Activated CD4-positive, alpha-beta memory T cell treated with anti-CD3 and anti-CD28 coated beads for 36 hours (primary cell): ENCODE measurements around the gene OXNAD1. TPM values are rescaled to one million over a fixed set of nuclear protein-coding genes. Genes with fewer than 3 reads are reported as not detected.
A peak's percentile ranks its signal among the peaks of the same experiment; 100 is the strongest.

Experiments used
- CTCF ChIA-PET: fragments of 350-600 bp; sonication (Branson Sonifier 250); formaldehyde crosslinking; loops from one replicate; lab custom pipeline; 2021; ENCODE audit warnings: antibody characterized with exemption, inconsistent platforms; lab: Charles Lee
- POLR2A ChIA-PET: fragments of 350-600 bp; sonication (Branson Sonifier 250); formaldehyde crosslinking; loops from one replicate; lab custom pipeline; 2021; ENCODE audit warnings: antibody characterized with exemption; lab: Charles Lee
- DNase-seq: peaks from one replicate; pipeline ENCODE4 v3.0.0-alpha.2; 2020
- H3K27ac Mint-ChIP-seq: one replicate; pipeline ENCODE4 v1.8.0; 2021; ENCODE audit warnings: mixed read lengths
- H3K27me3 Mint-ChIP-seq: one replicate; pipeline ENCODE4 v1.8.0; 2021; ENCODE audit warnings: mixed read lengths
- H3K36me3 Mint-ChIP-seq: one replicate; pipeline ENCODE4 v1.8.0; 2021; ENCODE audit warnings: mixed read lengths
- H3K4me1 Mint-ChIP-seq: one replicate; pipeline ENCODE4 v1.8.0; 2021; ENCODE audit warnings: low read depth, mixed read lengths
- H3K4me3 Mint-ChIP-seq: one replicate; pipeline ENCODE4 v1.8.0; 2021; ENCODE audit warnings: mild to moderate bottlenecking, mixed read lengths
- H3K9me3 Mint-ChIP-seq: one replicate; pipeline ENCODE4 v1.8.0; 2021; ENCODE audit warnings: mixed read lengths
- intact Hi-C: fragments of 100-400 bp; cut with micrococcal nuclease; formaldehyde crosslinking; loops from one replicate; pipeline ENCODE4 v1.15.1; 2023
- total RNA-seq, 2 experiments: library from RNA; stranded (reverse); gene quantifications; one replicate each; pipeline ENCODE4 v1.2.3, GENCODE V29; 2021

OXNAD1 gene
- total RNA-seq, 2 experiments from 2014 or later: 23.5 to 24.0 TPM

GRCh38 chr3:16236856-16237393, 28.1 kb upstream of the OXNAD1 start:
- no peak for DNase-seq
- Mint-ChIP-seq H3K4me1 (peaks cover 7% of the 10 kb centered on the region), H3K9me3 (no peaks in the 10 kb centered on the region), H3K4me3 (no peak overlapping the region), H3K27me3 (no peaks in the 10 kb centered on the region), H3K27ac (no peak overlapping the region), H3K36me3 (no peaks in the 10 kb centered on the region)
- intact Hi-C loops: no loop called here
- POLR2A ChIA-PET: no interaction called here
- CTCF ChIA-PET: interaction anchor here (1.2 kb wide), 1 partner anchor 12 kb away, joined by 4 read pairs; no protein-coding TSS in a partner anchor

DNA sequence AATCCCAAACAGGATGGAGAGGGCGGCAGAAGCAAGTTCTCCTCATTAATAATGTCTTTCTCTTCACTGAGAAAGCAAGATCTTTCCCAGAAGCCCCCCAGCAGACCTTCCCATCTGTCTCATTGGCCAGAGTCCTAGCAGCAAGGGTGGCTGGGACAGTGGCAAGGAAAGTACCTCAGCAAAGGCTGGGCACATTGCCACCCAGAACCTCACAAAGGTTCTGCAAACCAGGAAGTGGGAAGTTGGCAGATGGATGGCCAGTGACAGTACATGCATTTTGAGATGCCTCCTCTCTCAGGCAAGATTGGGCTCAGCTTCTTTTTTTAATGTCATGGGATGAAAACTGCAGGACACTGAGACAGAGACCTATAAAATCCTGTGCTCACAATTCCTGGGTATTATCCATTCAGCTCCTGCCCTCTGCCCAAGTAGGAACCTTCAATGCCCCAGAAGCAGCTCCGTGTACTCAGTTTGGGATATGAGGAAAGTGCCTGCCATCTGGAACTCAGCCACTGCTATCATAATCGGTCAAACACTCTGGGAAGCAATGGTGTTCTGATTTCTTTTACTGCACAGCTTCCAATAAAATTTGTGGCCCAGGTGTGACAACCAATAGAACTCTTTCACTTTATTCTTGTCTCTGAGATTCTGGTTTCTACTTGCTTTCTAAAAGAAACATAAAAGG, 25.8 kb upstream of the OXNAD1 start:
- Mint-ChIP-seq H3K9me3 (no peaks in the 10 kb centered on the region), H3K27me3 (no peaks in the 10 kb centered on the region), H3K4me3 (no peak overlapping the region), H3K36me3 (no peaks in the 10 kb centered on the region), H3K27ac (no peak overlapping the region), H3K4me1 (peaks cover 13% of the 10 kb centered on the region)
- POLR2A ChIA-PET: no interaction called here
- DNase-seq: no peak
- CTCF ChIA-PET: no interaction called here
- intact Hi-C loops: no loop called here

GRCh38 chr3:16239780-16240179, 25.2 kb upstream of the OXNAD1 start:
- ChIA-PET POLR2A (no interaction called here), CTCF (interaction anchor here (0.7 to 1.6 kb wide), 2 partner anchors 61 to 190 kb away, joined by 4 to 5 read pairs; no protein-coding TSS in a partner anchor)
- H3K27ac Mint-ChIP-seq: no peak overlapping the region
- H3K36me3 Mint-ChIP-seq: no peaks in the 10 kb centered on the region
- H3K27me3 Mint-ChIP-seq: no peaks in the 10 kb centered on the region
- DNase-seq: no peak
- H3K4me3 Mint-ChIP-seq: no peak overlapping the region
- intact Hi-C loops: loop anchor here (10.0 kb wide), 1 partner anchor 1035 kb away; the partner anchor contains the start of gene CAPN7
- H3K4me1 Mint-ChIP-seq: peaks cover 14% of the 10 kb centered on the region
- no peaks in the 10 kb centered on the region for H3K9me3 Mint-ChIP-seq

DNA sequence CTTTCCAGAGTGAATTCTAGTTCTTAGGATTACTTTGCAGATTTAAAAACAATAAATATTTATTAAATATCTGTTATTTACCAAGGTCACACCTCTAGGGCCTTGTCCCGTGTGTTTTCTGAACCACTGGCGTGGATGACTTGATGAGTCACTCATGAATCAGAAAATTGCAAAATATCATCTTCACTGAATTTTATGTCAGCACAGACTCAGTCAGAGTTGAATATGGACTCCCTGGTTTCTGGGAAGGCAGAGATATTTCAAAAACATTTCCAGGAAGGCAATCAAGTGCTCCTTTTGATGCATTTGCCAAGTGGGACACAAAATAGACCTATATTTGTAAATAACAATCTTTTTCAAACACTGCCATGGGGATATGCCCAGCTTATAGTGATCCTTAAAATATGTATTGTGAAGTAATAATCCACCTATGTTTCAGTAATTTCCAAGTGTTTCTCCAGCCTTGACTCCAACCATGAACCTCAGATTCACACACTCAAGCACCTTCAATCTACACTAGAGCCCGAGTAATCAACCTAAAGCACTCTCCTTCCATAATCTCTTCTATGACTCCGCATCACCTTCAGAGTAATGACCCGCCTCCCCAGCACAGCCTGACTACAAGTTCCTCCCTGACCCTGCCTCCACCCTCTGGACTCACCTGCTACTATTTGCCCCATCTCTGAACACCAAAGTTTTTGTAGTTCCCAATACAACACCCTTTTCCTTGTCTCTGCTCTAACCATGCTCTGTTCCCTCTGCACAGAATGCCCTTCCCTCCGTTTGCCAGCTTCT, 24.6 kb upstream of the OXNAD1 start:
- intact Hi-C loops: loop anchor here (10.0 kb wide), 1 partner anchor 1036 kb away; the partner anchor contains the start of gene CAPN7

GRCh38 chr3:16241225-16241624, 23.8 kb upstream of the OXNAD1 start:
- H3K27ac Mint-ChIP-seq: no peak overlapping the region
- no peaks in the 10 kb centered on the region for H3K36me3 Mint-ChIP-seq
- no peaks in the 10 kb centered on the region for H3K9me3 Mint-ChIP-seq
- intact Hi-C loops: loop anchor here (10.0 kb wide), 1 partner anchor 1036 kb away; the partner anchor contains the start of gene CAPN7
- DNase-seq: no peak
- H3K4me1 Mint-ChIP-seq: peaks cover 14% of the 10 kb centered on the region
- ChIA-PET POLR2A (no interaction called here), CTCF (interaction anchor here (1.6 kb wide), 1 partner anchor 63 kb away, joined by 5 read pairs; no protein-coding TSS in a partner anchor)
- no peaks in the 10 kb centered on the region for H3K27me3 Mint-ChIP-seq
- H3K4me3 Mint-ChIP-seq: no peak overlapping the region

More for the DNA sequence above, 24.6 kb upstream of the OXNAD1 start:
- Mint-ChIP-seq H3K4me3 (no peak overlapping the region), H3K27me3 (no peaks in the 10 kb centered on the region), H3K27ac (no peak overlapping the region), H3K36me3 (no peaks in the 10 kb centered on the region), H3K4me1 (peaks cover 14% of the 10 kb centered on the region), H3K9me3 (no peaks in the 10 kb centered on the region)
- ChIA-PET POLR2A (no interaction called here), CTCF (interaction anchor here (0.7 to 1.6 kb wide), 2 partner anchors 62 to 191 kb away, joined by 4 to 5 read pairs; no protein-coding TSS in a partner anchor)
- no peak for DNase-seq

DNA sequence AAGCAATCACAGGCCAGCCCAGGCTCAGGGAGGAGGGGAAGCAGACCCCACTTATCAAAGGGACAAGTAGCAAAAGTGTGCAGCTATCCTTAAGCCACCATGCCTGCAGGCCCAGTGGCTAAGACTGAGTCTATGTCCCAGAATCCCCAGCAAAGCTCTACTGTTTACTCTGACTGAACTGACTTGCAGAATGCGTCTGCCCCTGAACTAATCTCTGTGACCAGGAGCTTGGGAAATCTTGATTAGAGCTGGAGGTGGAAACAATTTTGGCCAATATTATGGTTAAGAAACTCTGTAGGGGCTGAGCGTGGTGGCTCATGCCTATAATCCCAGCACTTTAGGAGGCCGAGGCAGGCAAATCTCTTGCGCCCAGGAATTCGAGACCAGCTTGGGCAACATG, 22.8 kb upstream of the OXNAD1 start:
- Mint-ChIP-seq H3K4me3 (no peak overlapping the region), H3K27ac (no peak overlapping the region), H3K27me3 (no peaks in the 10 kb centered on the region), H3K4me1 (peaks cover 19% of the 10 kb centered on the region), H3K36me3 (no peaks in the 10 kb centered on the region), H3K9me3 (no peaks in the 10 kb centered on the region)
- POLR2A ChIA-PET: no interaction called here
- CTCF ChIA-PET: interaction anchor here (2.3 kb wide), 1 partner anchor 194 kb away, joined by 8 read pairs; no protein-coding TSS in a partner anchor
- intact Hi-C loops: loop anchor here (10.0 kb wide), 1 partner anchor 1037 kb away; the partner anchor contains the start of gene CAPN7
- no peak for DNase-seq

DNA sequence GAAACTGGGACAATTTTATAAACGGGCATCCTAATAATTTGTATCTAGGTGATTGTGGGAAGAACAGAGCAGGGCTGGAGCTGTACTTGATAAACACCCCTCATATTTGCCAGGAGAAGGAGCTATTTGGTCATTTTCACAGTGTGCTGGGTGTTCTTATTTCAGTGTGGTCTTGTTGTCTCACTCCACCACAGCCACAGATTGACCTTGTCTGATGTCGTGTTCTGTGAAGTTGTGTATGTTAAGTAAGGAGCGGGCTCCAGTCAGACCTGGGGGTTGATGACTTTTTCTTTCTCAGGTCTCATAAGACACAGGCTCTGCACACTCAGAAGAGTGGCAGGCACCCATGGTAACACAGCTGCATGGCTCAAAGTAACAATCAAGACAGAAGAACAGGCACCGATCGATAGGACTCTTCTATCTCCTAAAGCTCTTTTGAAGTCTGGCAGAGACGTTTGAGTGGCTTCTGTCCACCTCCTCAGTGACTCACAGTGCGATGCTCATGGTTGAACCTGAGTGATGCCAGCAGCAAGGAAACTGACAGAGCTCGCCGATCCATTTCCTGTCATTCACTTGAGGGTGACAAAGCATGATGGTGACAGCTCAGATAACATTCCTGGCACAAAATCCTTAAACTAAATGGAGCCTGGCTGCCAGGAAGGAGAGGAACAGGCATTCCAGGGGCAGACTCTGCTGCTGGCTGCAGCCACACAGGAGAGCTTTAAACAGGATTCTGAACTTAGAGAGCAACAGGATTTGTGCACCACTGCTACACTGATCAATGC, 21.1 kb upstream of the OXNAD1 start:
- DNase-seq: peak; percentile 32
- Mint-ChIP-seq H3K36me3 (no peaks in the 10 kb centered on the region), H3K4me3 (no peak overlapping the region), H3K27me3 (no peaks in the 10 kb centered on the region), H3K27ac (no peak overlapping the region), H3K4me1 (peaks cover 24% of the 10 kb centered on the region), H3K9me3 (no peaks in the 10 kb centered on the region)
- intact Hi-C loops: loop anchor here (10.0 kb wide), 1 partner anchor 1039 kb away; the partner anchor contains the start of gene CAPN7
- POLR2A ChIA-PET: no interaction called here
- CTCF ChIA-PET: interaction anchor here (0.7 to 2.3 kb wide), 4 partner anchors 8 to 196 kb away, joined by 3 to 11 read pairs (median 6); no protein-coding TSS in a partner anchor

GRCh38 chr3:16245609-16246008, 19.4 kb upstream of the OXNAD1 start:
- ChIA-PET CTCF (interaction anchor here (1.1 to 1.7 kb wide), 2 partner anchors 67 to 196 kb away, joined by 3 to 15 read pairs; no protein-coding TSS in a partner anchor), POLR2A (no interaction called here)
- Mint-ChIP-seq H3K9me3 (no peaks in the 10 kb centered on the region), H3K27me3 (no peaks in the 10 kb centered on the region), H3K4me1 (peaks cover 20% of the 10 kb centered on the region), H3K27ac (no peak overlapping the region), H3K4me3 (no peak overlapping the region), H3K36me3 (no peaks in the 10 kb centered on the region)
- intact Hi-C loops: loop anchor here (2.0 to 10.0 kb wide), 5 partner anchors 33 to 1041 kb away; partner anchors contain the start of gene CAPN7
- DNase-seq: no peak

- H3K4me1 Mint-ChIP-seq: peaks cover 17% of the 10 kb centered on the region
- no peaks in the 10 kb centered on the region for H3K27me3 Mint-ChIP-seq
- H3K36me3 Mint-ChIP-seq: no peaks in the 10 kb centered on the region
- CTCF ChIA-PET: interaction anchor here (0.7 to 2.5 kb wide), 14 partner anchors 11 to 521 kb away, joined by 3 to 30 read pairs (median 4); partner anchors contain the start of genes DPH3 and OXNAD1
- H3K27ac Mint-ChIP-seq: no peak overlapping the region
- DNase-seq: peak; percentile 84
- intact Hi-C loops: loop anchor here (1.0 to 10.0 kb wide), 7 partner anchors 35 to 1043 kb away; partner anchors contain the start of gene CAPN7
- POLR2A ChIA-PET: no interaction called here
- H3K4me3 Mint-ChIP-seq: no peak overlapping the region
- H3K9me3 Mint-ChIP-seq: no peaks in the 10 kb centered on the region
Measured at GRCh38 chr3:16247282-16248061, 17.5 kb upstream of the OXNAD1 start.

DNA sequence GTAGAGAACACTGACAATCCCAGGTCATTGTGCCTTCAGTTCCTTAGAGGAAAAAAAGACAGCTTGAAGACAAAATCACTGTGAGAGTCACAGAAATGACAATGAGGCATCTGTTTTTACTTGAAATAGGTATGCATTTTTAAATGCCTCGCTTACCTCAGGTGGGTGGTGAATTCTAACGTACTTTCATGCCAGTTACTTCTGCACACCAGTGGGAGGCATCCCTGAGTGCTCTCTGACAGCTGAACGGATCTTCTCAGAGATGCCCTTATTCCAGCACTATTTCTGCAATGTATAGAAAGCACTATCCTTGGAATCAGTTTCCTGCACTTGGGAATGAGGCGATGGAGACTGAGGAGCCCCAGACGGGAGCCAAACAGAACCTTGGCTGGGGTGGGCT, 16.5 kb upstream of the OXNAD1 start:
- Mint-ChIP-seq H3K27ac (no peak overlapping the region), H3K9me3 (no peaks in the 10 kb centered on the region), H3K27me3 (no peaks in the 10 kb centered on the region), H3K4me1 (peaks cover 17% of the 10 kb centered on the region), H3K4me3 (no peak overlapping the region), H3K36me3 (no peaks in the 10 kb centered on the region)
- DNase-seq: no peak
- POLR2A ChIA-PET: no interaction called here
- intact Hi-C loops: loop anchor here (5.0 to 10.0 kb wide), 3 partner anchors 36 to 1044 kb away; partner anchors contain the start of gene CAPN7
- CTCF ChIA-PET: interaction anchor here (0.6 to 2.5 kb wide), 14 partner anchors 12 to 522 kb away, joined by 3 to 30 read pairs (median 4); partner anchors contain the start of genes DPH3 and OXNAD1
